GF-D8 (cell line): ENCODE measurements around the gene UST.

Experiments used
- DNase-seq: peaks from one replicate; lab custom pipeline; 2025; lab: John Stamatoyannopoulos, UW

The UST gene

DNA sequence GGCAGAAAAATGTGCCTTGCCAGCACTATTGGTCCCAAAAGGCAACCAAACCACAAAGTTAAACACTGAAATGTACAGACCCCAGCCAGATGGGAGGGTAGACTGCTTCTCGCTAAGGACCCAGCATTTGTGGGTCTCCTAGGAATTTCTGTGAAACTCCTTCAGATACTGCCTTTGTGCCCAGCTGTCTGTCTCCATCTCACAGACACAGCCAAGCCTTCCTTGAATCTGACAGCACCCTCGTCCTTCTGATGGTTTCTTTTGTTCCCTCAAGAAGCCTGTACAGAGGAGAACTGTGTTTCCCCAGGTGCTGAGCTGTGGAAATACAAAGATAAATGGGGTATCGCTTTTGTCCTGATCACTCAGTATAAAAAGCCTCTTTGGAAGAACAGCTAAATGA, 316.6 kb downstream of the UST start:
- DNase-seq: no peak

- no peak for DNase-seq
Measured at GRCh38 chr6:149064001-149064659, 317.3 kb downstream of the UST start.

GRCh38 chr6:149064660-149065015, 317.8 kb downstream of the UST start:
- no peak for DNase-seq

- DNase-seq: no peak
Measured at GRCh38 chr6:149065121-149065520, 318.3 kb downstream of the UST start.

DNA sequence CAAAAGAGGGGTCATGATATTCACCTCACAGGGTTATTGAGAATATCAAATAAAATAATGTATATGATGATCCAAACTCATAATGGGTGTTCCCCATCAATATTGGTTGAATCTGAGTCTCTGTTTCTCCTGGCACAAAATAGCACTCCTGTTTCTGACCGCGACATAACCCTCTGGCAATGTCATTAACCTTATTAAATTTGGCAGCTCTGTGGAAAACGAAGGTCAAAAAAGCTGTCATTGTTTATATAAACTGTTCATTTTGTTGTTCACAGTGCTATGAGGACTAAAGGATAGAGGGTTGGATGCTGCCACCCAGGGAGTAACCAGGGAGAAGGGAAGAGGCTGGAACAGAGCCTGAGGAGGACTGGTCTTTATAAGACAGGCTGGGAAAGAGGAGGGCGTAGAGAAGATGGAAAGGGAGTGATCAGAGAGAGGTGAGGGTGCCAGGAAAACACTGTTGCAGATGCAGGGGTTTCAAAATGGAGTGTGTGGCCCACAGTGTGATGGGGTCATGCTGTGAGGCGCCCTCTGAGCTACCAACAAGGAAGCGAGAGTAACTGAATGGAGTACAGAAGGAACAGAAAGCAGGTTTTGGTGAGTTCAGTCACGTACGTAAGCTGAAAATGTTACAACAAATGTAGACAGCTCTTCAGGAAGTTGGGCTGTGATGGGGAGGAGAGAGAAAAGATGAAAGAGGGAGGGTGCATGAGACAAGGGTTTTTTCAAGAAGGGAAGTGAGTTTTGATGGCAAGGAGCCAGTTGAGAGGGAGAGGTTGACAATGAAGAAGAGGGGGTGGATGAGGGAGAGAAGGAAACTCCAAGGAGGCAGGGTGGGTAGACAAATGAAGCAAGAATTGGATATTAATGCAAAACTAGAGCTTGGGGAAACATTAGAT, 319.1 kb downstream of the UST start:
- DNase-seq: no peak

DNA sequence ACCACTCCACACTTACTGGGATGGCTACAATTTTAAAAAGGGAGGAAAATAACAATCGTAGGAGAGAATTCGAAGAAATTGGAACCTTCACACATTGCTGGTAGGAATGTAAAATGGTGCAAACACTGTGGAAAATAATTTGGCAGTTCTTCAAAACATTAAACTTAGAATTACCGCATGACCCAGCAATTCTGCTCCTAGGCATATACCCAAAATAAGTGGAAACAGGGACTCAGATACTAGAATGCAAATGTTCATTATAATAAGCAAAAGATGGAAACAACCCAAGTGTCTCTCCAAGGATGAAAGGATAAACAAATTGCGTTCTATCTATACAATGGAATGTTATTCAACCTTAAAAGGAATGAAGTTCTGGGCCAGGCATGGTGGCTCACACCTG, 325.2 kb downstream of the UST start:
- no peak for DNase-seq

- DNase-seq: no peak
Measured at GRCh38 chr6:149074832-149075258, 328.0 kb downstream of the UST start.

- DNase-seq: no peak
Measured at GRCh38 chr6:149075616-149076354, 329.0 kb downstream of the UST start.

GRCh38 chr6:149076355-149076734, 329.5 kb downstream of the UST start:
- no peak for DNase-seq

- DNase-seq: no peak
Measured at GRCh38 chr6:149077208-149077607, 330.4 kb downstream of the UST start.

- no peak for DNase-seq
Measured at GRCh38 chr6:149078211-149078782, 331.5 kb downstream of the UST start.

- DNase-seq: no peak
Measured at GRCh38 chr6:149079456-149079855, 332.6 kb downstream of the UST start.

GRCh38 chr6:149079911-149080491, 333.2 kb downstream of the UST start:
- no peak for DNase-seq

DNA sequence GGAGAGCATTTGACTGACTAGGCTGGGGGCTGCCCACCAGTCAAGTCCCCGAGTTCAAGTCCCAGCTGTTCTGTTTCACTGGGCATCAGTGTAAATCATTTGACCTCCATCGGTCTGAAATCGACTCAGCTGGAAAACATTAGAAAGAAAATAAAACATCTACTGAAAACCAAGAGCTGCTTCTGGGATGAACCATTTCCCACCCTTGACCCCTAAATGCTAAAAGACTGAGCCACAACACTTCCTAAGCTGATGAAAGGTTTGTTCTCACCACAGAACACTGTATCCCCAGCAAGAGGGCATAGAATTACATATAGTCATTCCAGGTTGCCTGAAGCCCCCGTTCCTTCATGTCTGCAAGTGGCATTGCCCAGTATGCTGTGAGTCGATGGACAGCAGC, 333.7 kb downstream of the UST start:
- DNase-seq: no peak

- DNase-seq: no peak
Measured at GRCh38 chr6:149081281-149081680, 334.5 kb downstream of the UST start.

- peak; percentile 4 for DNase-seq
Measured at GRCh38 chr6:149082320-149082719, 335.5 kb downstream of the UST start.

DNA sequence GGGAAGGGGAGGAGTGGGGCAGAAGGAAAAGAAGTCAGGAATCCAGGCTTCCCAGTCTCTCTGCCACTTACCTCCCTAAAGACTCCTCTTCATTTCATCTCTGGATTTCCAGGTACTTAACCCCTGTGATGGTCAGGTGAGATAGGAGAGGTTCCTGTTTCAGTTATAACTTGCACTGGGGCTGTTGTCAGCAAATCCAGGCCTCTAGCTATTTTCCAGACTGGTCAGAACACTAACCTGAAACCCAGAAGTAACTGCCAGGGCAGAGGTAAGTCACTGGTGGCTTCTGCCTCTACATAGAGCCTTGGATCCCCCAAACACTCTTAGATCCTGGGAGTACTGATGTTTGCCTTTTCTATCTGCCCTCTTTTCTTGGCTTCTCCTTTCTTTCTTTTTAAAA, 337.2 kb downstream of the UST start:
- DNase-seq: no peak

- DNase-seq: no peak
Measured at GRCh38 chr6:149084808-149085556, 338.2 kb downstream of the UST start.

GRCh38 chr6:149085557-149085938, 338.7 kb downstream of the UST start:
- no peak for DNase-seq

DNA sequence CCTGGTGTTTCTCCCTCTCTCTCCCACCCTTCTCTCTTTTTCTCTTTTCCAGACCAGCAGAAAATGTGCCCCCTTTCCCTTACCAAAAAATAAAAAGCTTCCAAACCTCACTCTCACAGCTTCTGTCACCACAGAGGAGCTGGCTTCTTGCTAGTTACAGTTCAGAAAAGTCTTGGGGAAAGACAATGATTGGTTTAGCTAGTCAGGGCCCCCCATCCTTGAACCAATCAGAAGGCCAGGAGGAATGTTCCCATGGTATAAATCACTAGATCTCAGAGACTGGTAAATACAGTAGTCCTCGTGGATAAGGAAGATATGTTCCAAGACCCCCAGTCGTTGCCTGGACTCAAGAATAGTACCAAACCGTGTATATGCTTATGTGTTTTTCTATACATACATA, 339.5 kb downstream of the UST start:
- DNase-seq: no peak

GRCh38 chr6:149087898-149088297, 341.1 kb downstream of the UST start:
- DNase-seq: no peak
